Measurements from ENCODE around the gene GRIK4. TPM values are rescaled to one million over a fixed set of nuclear protein-coding genes. Genes with fewer than 3 reads are reported as not detected.
A peak's percentile ranks its signal among the peaks of the same experiment; 100 is the strongest.

GRIK4 gene
- total RNA-seq, 1 experiment from 2014 or later: not detected

GRCh38 chr11:120832481-120833238, 321.1 kb downstream of the GRIK4 start:
- DNase-seq: no peak
- Histone ChIP-seq H3K27ac (ENCODE audit: low read length) (no peak overlapping the region), H3K79me2 (ENCODE audit: low read length) (no peaks in the 10 kb centered on the region), H3K9ac (ENCODE audit: low read length) (no peak overlapping the region), H2AFZ (ENCODE audit: low read length) (no peak overlapping the region), H3K9me3 (ENCODE audit: low read length) (no peaks in the 10 kb centered on the region), H3K36me3 (ENCODE audit: insufficient read depth, low read length) (no peaks in the 10 kb centered on the region), H3K4me3 (ENCODE audit: low read length) (no peak overlapping the region), H4K20me1 (ENCODE audit: insufficient read depth, low read depth, low read length) (no peaks in the 10 kb centered on the region), H3K27me3 (ENCODE audit: low read length) (no peaks in the 10 kb centered on the region), H3K4me1 (ENCODE audit: low read length) (peaks cover 9% of the 10 kb centered on the region), H3K4me2 (ENCODE audit: low read depth, low read length, poor library complexity, severe bottlenecking) (no peak overlapping the region), H3K9me2 (replicated peaks; ENCODE audit: insufficient read depth, low read length) (no peaks in the 10 kb centered on the region)

- no peaks in the 10 kb centered on the region for H3K79me2 ChIP-seq (ENCODE audit: low read length)
- H3K9me3 ChIP-seq (ENCODE audit: low read length): no peaks in the 10 kb centered on the region
- no peaks in the 10 kb centered on the region for H4K20me1 ChIP-seq (ENCODE audit: insufficient read depth, low read depth, low read length)
- H3K9ac ChIP-seq (ENCODE audit: low read length): no peak overlapping the region
- no peaks in the 10 kb centered on the region for H3K36me3 ChIP-seq (ENCODE audit: insufficient read depth, low read length)
- DNase-seq: no peak
- H3K4me2 ChIP-seq (ENCODE audit: low read depth, low read length, poor library complexity, severe bottlenecking): no peak overlapping the region
- no peaks in the 10 kb centered on the region for H3K9me2 ChIP-seq (replicated peaks; ENCODE audit: insufficient read depth, low read length)
- peaks cover 9% of the 10 kb centered on the region for H3K4me1 ChIP-seq (ENCODE audit: low read length)
- no peak overlapping the region for H3K27ac ChIP-seq (ENCODE audit: low read length)
- H3K27me3 ChIP-seq (ENCODE audit: low read length): no peaks in the 10 kb centered on the region
- H2AFZ ChIP-seq (ENCODE audit: low read length): no peak overlapping the region
- no peak overlapping the region for H3K4me3 ChIP-seq (ENCODE audit: low read length)
Measured at GRCh38 chr11:120834686-120835210, 323.2 kb downstream of the GRIK4 start.

- H2AFZ ChIP-seq (ENCODE audit: low read length): no peak overlapping the region
- no peaks in the 10 kb centered on the region for H3K27me3 ChIP-seq (ENCODE audit: low read length)
- no peaks in the 10 kb centered on the region for H3K9me3 ChIP-seq (ENCODE audit: low read length)
- H3K79me2 ChIP-seq (ENCODE audit: low read length): no peaks in the 10 kb centered on the region
- no peaks in the 10 kb centered on the region for H3K9me2 ChIP-seq (replicated peaks; ENCODE audit: insufficient read depth, low read length)
- peaks cover 9% of the 10 kb centered on the region for H3K4me1 ChIP-seq (ENCODE audit: low read length)
- no peak overlapping the region for H3K9ac ChIP-seq (ENCODE audit: low read length)
- DNase-seq: peak; percentile 55
- H4K20me1 ChIP-seq (ENCODE audit: insufficient read depth, low read depth, low read length): no peaks in the 10 kb centered on the region
- H3K4me3 ChIP-seq (ENCODE audit: low read length): no peak overlapping the region
- H3K27ac ChIP-seq (ENCODE audit: low read length): no peak overlapping the region
- no peaks in the 10 kb centered on the region for H3K36me3 ChIP-seq (ENCODE audit: insufficient read depth, low read length)
- H3K4me2 ChIP-seq (ENCODE audit: low read depth, low read length, poor library complexity, severe bottlenecking): peak overlapping the region; percentile 23
Measured at GRCh38 chr11:120835601-120836228, 324.2 kb downstream of the GRIK4 start.

GRCh38 chr11:120837696-120838095, 326.1 kb downstream of the GRIK4 start:
- no peak overlapping the region for H3K27ac ChIP-seq (ENCODE audit: low read length)
- peaks cover 9% of the 10 kb centered on the region for H3K4me1 ChIP-seq (ENCODE audit: low read length)
- no peaks in the 10 kb centered on the region for H3K27me3 ChIP-seq (ENCODE audit: low read length)
- H3K36me3 ChIP-seq (ENCODE audit: insufficient read depth, low read length): no peaks in the 10 kb centered on the region
- no peak overlapping the region for H3K4me3 ChIP-seq (ENCODE audit: low read length)
- H3K9me2 ChIP-seq (replicated peaks; ENCODE audit: insufficient read depth, low read length): no peaks in the 10 kb centered on the region
- no peak for DNase-seq
- H3K9ac ChIP-seq (ENCODE audit: low read length): no peak overlapping the region
- H3K9me3 ChIP-seq (ENCODE audit: low read length): no peaks in the 10 kb centered on the region
- H2AFZ ChIP-seq (ENCODE audit: low read length): no peak overlapping the region
- H3K79me2 ChIP-seq (ENCODE audit: low read length): no peaks in the 10 kb centered on the region
- no peaks in the 10 kb centered on the region for H4K20me1 ChIP-seq (ENCODE audit: insufficient read depth, low read depth, low read length)
- no peak overlapping the region for H3K4me2 ChIP-seq (ENCODE audit: low read depth, low read length, poor library complexity, severe bottlenecking)

GRCh38 chr11:120839201-120839600, 327.7 kb downstream of the GRIK4 start:
- Histone ChIP-seq H3K27me3 (ENCODE audit: low read length) (no peaks in the 10 kb centered on the region), H3K9me3 (ENCODE audit: low read length) (no peaks in the 10 kb centered on the region), H3K9ac (ENCODE audit: low read length) (no peak overlapping the region), H4K20me1 (ENCODE audit: insufficient read depth, low read depth, low read length) (no peaks in the 10 kb centered on the region), H2AFZ (ENCODE audit: low read length) (no peak overlapping the region), H3K9me2 (replicated peaks; ENCODE audit: insufficient read depth, low read length) (no peaks in the 10 kb centered on the region), H3K79me2 (ENCODE audit: low read length) (no peaks in the 10 kb centered on the region), H3K27ac (ENCODE audit: low read length) (no peak overlapping the region), H3K4me2 (ENCODE audit: low read depth, low read length, poor library complexity, severe bottlenecking) (no peak overlapping the region), H3K4me1 (ENCODE audit: low read length) (peaks cover 9% of the 10 kb centered on the region), H3K4me3 (ENCODE audit: low read length) (no peak overlapping the region), H3K36me3 (ENCODE audit: insufficient read depth, low read length) (no peaks in the 10 kb centered on the region)
- DNase-seq: no peak

- Histone ChIP-seq H4K20me1 (ENCODE audit: insufficient read depth, low read depth, low read length) (no peaks in the 10 kb centered on the region), H3K9me3 (ENCODE audit: low read length) (no peaks in the 10 kb centered on the region), H3K27me3 (ENCODE audit: low read length) (no peaks in the 10 kb centered on the region), H2AFZ (ENCODE audit: low read length) (no peak overlapping the region), H3K36me3 (ENCODE audit: insufficient read depth, low read length) (no peaks in the 10 kb centered on the region), H3K9ac (ENCODE audit: low read length) (no peak overlapping the region), H3K27ac (ENCODE audit: low read length) (no peak overlapping the region), H3K4me3 (ENCODE audit: low read length) (no peak overlapping the region), H3K4me1 (ENCODE audit: low read length) (peaks cover 9% of the 10 kb centered on the region), H3K79me2 (ENCODE audit: low read length) (no peaks in the 10 kb centered on the region), H3K9me2 (replicated peaks; ENCODE audit: insufficient read depth, low read length) (no peaks in the 10 kb centered on the region), H3K4me2 (ENCODE audit: low read depth, low read length, poor library complexity, severe bottlenecking) (no peak overlapping the region)
- DNase-seq: no peak
Measured at GRCh38 chr11:120839846-120840402, 328.4 kb downstream of the GRIK4 start.

- Histone ChIP-seq H3K4me3 (ENCODE audit: low read length) (no peak overlapping the region), H3K4me2 (ENCODE audit: low read depth, low read length, poor library complexity, severe bottlenecking) (no peak overlapping the region), H3K9ac (ENCODE audit: low read length) (no peak overlapping the region), H3K79me2 (ENCODE audit: low read length) (no peaks in the 10 kb centered on the region), H2AFZ (ENCODE audit: low read length) (no peak overlapping the region), H3K4me1 (ENCODE audit: low read length) (peaks cover 7% of the 10 kb centered on the region), H4K20me1 (ENCODE audit: insufficient read depth, low read depth, low read length) (no peaks in the 10 kb centered on the region), H3K36me3 (ENCODE audit: insufficient read depth, low read length) (no peaks in the 10 kb centered on the region), H3K27me3 (ENCODE audit: low read length) (no peaks in the 10 kb centered on the region), H3K9me3 (ENCODE audit: low read length) (no peaks in the 10 kb centered on the region), H3K9me2 (replicated peaks; ENCODE audit: insufficient read depth, low read length) (no peaks in the 10 kb centered on the region), H3K27ac (ENCODE audit: low read length) (no peak overlapping the region)
- DNase-seq: no peak
Measured at GRCh38 chr11:120840661-120841060, 329.1 kb downstream of the GRIK4 start.

GRCh38 chr11:120841074-120841473, 329.5 kb downstream of the GRIK4 start:
- Histone ChIP-seq H3K9ac (ENCODE audit: low read length) (no peak overlapping the region), H4K20me1 (ENCODE audit: insufficient read depth, low read depth, low read length) (no peaks in the 10 kb centered on the region), H3K4me3 (ENCODE audit: low read length) (no peak overlapping the region), H3K36me3 (ENCODE audit: insufficient read depth, low read length) (no peaks in the 10 kb centered on the region), H3K4me2 (ENCODE audit: low read depth, low read length, poor library complexity, severe bottlenecking) (no peak overlapping the region), H3K9me2 (replicated peaks; ENCODE audit: insufficient read depth, low read length) (no peaks in the 10 kb centered on the region), H3K4me1 (ENCODE audit: low read length) (peaks cover 2% of the 10 kb centered on the region), H3K27me3 (ENCODE audit: low read length) (no peaks in the 10 kb centered on the region), H3K79me2 (ENCODE audit: low read length) (no peaks in the 10 kb centered on the region), H2AFZ (ENCODE audit: low read length) (no peak overlapping the region), H3K27ac (ENCODE audit: low read length) (no peak overlapping the region), H3K9me3 (ENCODE audit: low read length) (no peaks in the 10 kb centered on the region)
- no peak for DNase-seq

Measured in Karpas-422 (cell line).